Esophagus mucosa (tissue), 1 donor: Measurements from ENCODE around the gene ZSCAN20. TPM values are rescaled to one million over a fixed set of nuclear protein-coding genes. Genes with fewer than 3 reads are reported as not detected.
"Not testable (repeated sequence)": the region's sequence is repeated elsewhere in the genome, so short reads cannot be mapped to it uniquely, and the experiment has no call there.

Source experiments
- ATAC-seq: fragments of 200-7000 bp; cut with Tn5 transposase; one replicate; pipeline ENCODE4 v1.9.1; 2020
- total RNA-seq: library from RNA; stranded (reverse); gene quantifications from one replicate; pipeline ENCODE4 v1.2.4, GENCODE V29; 2023
- donor health status: DM: yes; HTN: yes; CAD: no.

ZSCAN20 gene
- total RNA-seq, 1 donor from 2014 or later: 2.4 TPM

GRCh38 chr1:33488624-33489023, 16.2 kb downstream of the ZSCAN20 start:
- ATAC-seq: no peak

GRCh38 chr1:33494929-33495328, 22.5 kb downstream of the ZSCAN20 start:
- ATAC-seq: no peak

GRCh38 chr1:33497410-33497809, 25.0 kb downstream of the ZSCAN20 start:
- no peak for ATAC-seq

GRCh38 chr1:33500547-33500946, 28.1 kb downstream of the ZSCAN20 start:
- ATAC-seq: no peak

GRCh38 chr1:33501309-33501708, 28.9 kb downstream of the ZSCAN20 start:
- no peak for ATAC-seq

GRCh38 chr1:33501774-33502173, 29.3 kb downstream of the ZSCAN20 start:
- no peak for ATAC-seq

GRCh38 chr1:33502726-33503125, 30.3 kb downstream of the ZSCAN20 start:
- no peak for ATAC-seq

- no peak for ATAC-seq
Measured at GRCh38 chr1:33503506-33503905, 31.1 kb downstream of the ZSCAN20 start.

- ATAC-seq: no peak
Measured at GRCh38 chr1:33507661-33508060, 35.2 kb downstream of the ZSCAN20 start.

GRCh38 chr1:33508151-33508550, 35.7 kb downstream of the ZSCAN20 start:
- no peak for ATAC-seq

- ATAC-seq: not testable (repeated sequence)
Measured at GRCh38 chr1:33509276-33509675, 36.8 kb downstream of the ZSCAN20 start.

GRCh38 chr1:33512226-33513011, 40.0 kb downstream of the ZSCAN20 start:
- ATAC-seq: no peak

- no peak for ATAC-seq
Measured at GRCh38 chr1:33515112-33515511, 42.7 kb downstream of the ZSCAN20 start.

GRCh38 chr1:33515607-33516006, 43.2 kb downstream of the ZSCAN20 start:
- ATAC-seq: no peak

GRCh38 chr1:33516428-33516827, 44.0 kb downstream of the ZSCAN20 start:
- ATAC-seq: no peak

GRCh38 chr1:33516891-33517567, 44.6 kb downstream of the ZSCAN20 start:
- no peak for ATAC-seq

GRCh38 chr1:33517596-33518250, 45.3 kb downstream of the ZSCAN20 start:
- no peak for ATAC-seq

- peak; percentile 97 for ATAC-seq
Measured at GRCh38 chr1:33519240-33519884, 46.9 kb downstream of the ZSCAN20 start.

- ATAC-seq: no peak
Measured at GRCh38 chr1:33524586-33524985, 52.1 kb downstream of the ZSCAN20 start.

- no peak for ATAC-seq
Measured at GRCh38 chr1:33527934-33528333, 55.5 kb downstream of the ZSCAN20 start.

GRCh38 chr1:33529957-33530356, 57.5 kb downstream of the ZSCAN20 start:
- no peak for ATAC-seq

- ATAC-seq: no peak
Measured at GRCh38 chr1:33532250-33532649, 59.8 kb downstream of the ZSCAN20 start.

GRCh38 chr1:33532936-33533335, 60.5 kb downstream of the ZSCAN20 start:
- ATAC-seq: no peak
